NCI-H510A (cell line): Measurements from ENCODE around the gene SFT2D1.

Experiments used
- DNase-seq: peaks from one replicate; lab custom pipeline; 2025; lab: John Stamatoyannopoulos, UW

SFT2D1 gene

DNA sequence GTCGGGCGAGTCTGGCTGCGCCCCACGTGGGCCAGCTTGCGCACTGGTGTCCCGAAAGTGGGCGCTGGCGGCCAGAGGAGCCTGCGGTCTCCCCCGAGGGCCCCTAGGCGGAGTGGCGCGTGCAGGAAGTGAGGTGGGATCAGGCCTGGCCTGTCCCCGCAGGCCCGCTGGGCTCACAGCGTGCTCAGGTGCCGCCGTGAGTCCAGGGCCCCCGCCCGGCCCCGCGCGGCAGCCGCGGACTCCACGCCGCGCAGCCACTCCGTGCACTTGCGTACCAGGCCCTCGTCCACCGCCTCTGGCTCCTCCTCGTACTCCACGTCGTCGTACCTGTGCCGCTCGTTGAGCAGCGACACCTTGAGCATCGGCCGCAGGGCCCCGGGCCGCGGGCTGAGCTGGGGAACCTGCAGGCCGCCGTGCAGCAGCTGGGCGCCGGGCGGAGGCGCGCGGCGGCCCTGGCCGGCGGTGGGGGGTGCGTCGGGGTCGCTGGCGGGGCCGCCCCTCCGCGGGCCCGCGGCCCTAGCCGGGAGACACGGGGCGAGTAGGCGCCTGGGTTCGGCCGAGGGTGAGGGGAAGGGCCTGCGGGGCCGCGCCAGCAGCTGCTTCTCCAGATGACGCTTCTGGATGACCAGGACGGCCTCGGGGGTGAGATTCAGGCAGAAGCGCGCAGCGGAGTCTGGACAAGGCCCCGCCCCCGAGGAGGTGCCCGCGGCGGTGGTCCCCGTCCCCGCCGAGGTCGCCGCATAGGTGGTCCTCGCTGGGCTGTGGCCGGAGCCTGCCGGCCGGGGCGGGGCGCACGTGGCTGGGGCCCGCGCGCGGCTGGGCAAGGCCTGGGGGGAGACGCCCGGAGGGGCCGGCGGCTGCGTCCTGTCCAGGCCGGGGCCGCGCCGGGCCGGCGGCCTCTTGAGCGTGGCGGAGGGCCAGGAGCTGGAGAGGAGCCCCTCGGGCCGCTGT is 35.0 kb downstream of the SFT2D1 start:
- DNase-seq = no peak

DNA sequence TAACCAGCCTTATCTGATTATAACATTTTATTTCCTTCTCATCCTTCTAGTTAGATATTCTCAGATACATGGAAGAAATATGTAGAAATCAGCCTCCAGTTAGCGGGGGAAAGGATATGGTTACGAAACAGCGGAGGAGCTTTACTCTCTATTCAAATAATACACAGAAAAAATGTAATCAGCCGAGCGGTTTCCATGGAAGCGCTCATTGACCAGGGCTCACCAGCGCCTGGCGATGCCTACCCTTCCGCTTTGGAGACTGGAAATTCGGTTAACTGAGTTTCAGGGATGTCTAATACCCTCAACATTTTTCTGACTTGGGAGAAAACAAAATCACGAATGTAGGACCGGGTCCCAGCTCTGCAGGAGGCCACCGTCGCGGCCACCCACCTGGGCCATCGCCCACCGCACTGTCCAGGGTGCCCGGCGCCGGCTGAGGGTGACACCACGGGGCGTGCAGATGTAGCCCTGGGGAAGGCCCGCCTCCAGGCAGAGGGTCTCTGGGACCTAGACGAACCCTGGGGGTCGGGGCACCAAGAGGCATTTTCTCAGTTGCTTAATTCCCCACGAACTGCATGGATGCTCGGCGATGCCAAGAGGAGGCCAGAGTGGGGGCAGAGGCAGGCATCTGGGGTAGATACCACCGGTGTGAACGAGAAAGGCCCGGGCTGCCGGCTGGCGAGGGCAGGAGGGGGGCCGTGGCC is 35.8 kb downstream of the SFT2D1 start:
- no peak for DNase-seq

DNA sequence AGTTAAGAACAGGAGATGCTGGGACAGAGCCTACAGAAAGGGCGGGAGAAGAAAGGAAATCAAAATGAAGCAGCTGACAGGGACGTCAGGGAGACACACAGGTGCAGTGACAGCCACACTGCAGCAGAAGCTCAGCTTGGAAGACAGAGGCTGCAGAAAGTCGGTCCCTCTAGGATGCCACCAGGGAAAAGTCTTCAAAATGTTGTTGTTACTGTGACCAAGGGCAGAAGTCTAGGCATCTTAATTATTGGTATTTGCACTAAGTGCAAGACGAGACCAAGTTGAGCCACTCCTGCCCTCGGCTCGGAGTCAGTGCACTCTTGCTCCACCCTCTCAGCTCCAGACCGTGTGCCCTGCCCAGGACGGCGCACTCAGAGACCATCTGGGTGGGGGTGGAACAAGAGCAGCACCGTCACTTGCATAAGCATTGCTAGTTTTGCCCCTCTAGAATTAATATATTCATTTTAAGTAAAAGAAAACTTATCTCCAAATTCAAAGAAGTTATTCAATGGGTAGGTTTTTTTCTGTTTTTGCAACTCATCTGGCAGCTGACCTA is 36.7 kb downstream of the SFT2D1 start:
- DNase-seq = no peak

DNA sequence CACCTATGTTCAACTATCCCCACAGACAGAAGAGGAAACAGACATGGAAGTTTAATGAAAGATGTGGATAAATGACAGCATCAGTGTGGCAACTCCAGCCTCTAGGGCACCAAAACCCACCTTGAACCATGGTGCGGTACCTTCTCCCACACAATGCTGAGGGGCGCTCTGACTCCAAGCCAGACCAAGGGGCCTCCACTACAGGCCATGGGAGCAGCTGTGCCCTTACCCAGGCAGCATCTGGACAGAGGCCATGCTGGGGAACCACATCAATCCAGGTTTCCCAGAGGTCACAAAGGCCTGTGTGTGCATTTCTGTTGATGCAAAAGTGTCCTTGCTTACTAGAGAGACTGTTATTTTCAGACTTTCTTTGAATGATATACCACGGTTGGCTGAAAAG is 38.2 kb downstream of the SFT2D1 start:
- DNase-seq = no peak

DNA sequence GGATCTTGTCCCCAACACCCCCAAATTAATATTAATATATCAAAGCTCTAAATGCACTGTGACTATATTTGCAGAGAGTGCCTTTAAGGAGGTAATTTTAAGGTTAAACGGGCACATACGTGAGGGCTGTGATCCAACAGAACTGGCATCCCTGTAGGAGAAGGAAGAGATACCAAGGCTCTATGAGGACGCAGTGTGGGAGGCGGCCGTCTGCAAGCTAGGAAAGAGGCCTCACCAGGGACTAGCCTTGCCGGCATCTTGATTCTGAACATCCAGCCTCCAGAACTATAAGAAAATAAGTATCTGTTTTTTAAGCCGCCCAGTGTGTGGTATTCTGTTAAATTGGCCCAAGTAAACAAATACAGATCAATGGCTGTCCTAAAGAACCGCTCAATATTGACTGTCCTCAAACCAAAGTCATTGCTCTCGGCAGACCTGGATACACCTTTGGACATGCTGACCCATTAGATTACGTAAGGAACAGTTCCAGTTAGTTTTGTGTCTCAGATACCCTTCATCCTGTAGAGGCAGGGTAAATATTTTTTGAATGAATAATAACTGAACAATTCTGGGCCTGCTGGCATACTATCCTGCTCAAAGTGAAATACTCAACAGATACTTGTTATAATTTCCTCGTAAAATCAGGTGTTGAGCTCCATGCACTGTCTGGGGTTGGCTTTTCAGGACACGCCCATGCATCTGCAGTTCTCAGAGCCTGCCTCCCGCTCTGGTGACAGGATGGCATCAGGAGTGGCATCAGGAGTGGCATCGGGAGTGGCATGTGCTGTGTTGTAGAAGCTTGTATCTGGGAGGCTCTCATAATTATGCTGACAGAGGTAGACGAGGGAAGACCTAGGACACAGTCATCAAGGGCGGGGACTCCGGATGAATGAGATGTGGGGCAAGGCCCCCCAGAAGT is 40.5 kb downstream of the SFT2D1 start:
- no peak for DNase-seq

DNA sequence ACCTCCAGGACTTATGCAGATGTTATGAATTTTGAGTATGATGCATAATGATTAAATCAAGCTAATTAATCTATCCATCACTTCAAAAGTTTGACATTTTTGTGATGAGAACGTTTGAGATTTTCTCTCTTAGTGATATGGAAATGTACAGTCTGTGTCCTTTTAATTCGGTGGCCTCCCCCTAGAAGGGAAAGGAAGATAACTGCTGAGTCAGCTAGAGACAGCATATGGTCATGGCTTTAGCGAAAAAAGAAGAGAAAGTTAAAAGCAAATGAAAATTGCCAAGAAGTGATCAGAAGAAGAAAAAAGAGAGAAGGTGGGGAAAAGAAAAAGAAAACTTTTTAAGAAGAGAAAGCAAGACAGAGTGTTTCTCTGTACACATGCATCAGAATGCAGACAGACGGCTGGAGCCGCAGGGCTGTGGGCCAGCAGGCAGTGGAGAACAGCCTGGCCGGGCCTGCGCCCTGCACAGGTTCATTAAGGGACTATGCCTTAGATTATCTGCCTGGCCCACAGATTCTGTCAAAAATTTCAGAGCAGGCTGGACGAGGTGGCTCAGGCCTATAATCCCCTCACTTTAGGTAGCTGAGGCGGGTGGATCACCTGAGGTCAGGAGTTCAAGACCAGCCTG is 41.9 kb downstream of the SFT2D1 start:
- no peak for DNase-seq

DNA sequence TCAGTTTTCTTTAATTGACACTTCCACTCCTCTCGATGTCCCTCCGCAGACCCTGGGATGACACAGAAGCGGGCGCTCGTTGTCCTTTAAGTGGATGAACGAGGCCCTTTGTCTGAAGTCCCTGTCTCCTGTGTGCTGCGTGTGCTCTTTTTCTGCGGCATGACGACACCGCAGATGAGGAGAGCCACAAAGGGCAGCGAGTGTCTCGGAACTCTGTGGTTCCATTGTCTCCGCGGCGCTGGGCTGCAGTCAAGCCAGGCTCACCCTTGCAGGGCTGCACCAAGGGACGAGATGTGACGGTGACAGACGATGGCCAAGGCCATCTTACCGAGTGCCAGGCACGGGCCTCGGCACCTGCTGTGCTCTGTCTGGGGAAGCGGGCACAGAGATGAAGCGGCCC is 44.7 kb downstream of the SFT2D1 start:
- DNase-seq = no peak

DNA sequence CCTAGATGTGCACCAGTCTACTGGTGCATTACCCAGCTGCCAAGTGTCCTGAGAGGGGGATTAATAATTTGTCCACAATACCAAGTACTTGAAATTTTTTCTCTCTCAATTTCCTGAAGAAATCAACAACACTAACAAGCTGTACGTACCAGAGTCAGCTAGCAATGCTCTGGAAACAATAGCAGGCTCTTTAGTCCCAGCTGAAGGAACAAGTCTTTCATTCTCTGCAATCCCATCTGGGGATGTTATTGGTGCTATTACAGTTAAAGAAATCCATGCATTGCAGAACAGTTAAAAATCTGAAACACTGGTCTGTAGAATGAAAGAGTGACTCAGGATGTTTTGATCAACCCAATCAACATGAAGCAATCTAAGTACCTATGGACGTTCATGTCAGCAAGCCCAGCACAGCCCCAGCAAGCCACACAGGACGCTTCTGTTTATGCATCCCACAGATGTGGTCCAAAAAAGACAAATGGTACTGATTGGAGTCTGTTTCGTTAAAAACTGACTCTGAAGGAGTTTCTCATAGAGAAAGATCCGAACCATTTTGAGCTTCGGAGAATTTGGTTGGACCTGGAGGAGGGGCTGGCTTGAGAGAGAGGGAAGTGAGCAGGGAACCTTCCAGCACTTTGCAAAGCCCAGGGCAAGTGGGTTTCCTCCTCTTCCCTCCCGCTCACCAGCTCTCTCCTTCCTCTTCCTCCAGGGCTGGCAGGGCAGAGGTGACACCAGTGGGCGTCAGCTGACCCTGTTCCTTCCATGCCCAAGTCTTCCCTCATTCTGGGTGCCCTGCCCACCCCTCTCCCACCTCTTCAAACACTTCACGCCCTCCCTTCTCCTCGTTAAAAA is 46.1 kb downstream of the SFT2D1 start:
- DNase-seq = no peak

DNA sequence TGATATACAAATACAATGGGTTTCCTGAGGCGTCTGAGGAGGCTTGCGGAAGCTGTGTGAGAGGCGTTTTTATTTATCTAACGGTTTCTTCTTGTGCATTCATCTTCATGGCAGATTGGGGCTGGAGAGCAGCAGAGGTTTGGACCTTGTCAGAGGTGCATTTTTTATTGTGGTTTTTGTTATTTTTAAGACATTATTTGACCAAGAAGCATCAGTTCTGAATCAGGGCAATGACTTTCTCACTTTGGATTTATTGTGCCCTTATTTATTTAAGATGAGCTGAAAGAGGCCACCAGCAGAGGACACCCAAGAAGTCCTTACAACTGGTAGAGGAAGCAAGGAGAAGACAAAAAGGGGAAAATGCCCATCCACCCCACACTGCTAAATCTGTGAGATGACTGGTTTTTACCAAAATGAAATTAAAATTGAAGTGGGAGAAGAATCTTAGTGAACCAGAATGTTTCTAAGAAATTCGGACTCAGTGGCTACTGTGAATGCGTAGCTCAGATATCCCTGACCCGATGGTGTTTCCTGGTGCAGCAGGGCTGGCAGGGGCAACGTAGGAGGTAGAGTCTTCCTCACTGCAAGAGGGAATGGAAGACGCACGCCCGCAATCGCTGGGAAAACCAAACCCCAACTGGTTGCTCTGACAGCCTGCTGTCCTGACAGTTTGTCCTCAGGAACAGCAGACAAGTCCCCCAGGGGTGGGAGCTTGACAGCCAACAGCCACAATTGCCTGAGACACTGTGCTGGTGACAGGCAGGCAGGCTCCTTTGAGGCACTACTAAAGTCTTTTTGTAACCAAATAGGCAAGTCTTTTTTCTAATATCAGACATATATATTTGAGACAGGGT is 48.4 kb downstream of the SFT2D1 start:
- no peak for DNase-seq

DNA sequence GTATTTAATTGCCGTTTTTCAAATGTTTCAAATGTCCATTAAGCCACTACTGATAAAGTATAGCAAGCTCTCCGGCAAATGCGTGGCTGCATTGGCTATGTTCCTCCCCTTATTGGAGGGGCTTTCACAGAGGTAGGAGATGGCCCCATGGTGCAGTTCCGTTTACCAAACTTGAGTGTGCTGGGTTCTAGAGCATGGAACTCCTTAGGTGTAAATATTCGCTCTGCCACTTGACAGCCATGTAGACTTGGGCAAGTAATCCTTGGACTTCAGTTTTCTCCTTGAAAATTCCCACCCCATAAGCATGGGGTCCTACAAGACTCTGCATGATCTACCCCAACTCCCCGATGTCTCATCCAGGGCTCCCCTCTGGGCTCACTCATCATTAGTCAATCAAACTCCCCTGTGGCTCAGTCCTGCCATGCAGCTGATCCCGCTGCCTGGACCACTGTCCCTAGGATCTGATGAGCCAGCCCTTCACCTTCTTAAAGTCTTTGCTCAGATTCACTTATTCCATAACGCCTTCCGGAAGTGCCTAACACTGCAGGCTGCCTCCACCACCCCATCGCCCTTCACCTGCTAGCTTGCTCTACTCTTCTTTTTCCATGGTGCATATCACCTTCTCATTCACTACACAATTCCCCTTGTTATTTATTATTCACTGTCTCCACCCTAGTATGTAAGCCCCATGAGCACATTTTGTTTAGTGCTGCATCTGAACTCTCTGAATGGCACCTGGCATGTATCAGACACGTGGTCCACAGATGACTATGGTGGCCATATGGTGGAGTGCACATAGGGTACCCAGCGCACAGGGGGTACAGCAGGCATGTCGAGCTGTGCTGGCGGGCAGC is 52.9 kb downstream of the SFT2D1 start:
- DNase-seq = no peak

DNA sequence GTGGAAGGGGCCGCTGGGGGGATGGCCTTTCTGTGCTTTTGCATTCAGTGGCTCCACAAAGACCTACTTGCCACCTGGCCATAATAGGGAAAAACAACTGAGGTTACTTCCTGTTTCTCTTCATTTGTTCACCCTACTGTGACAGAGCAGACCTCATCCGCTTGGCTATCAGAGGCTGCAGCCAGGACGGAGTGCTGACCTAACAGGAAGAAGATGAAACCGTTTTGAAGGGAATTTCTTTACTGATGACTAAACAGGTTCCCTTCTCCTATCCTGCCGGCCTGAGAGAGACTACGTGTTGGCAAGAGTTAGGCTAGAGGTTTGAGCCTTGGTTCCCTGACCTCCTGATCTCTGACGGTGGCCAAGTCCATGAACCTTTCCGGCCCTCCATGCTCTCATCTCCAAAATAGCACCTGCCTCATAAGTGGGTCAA is 55.5 kb downstream of the SFT2D1 start:
- DNase-seq = no peak

DNA sequence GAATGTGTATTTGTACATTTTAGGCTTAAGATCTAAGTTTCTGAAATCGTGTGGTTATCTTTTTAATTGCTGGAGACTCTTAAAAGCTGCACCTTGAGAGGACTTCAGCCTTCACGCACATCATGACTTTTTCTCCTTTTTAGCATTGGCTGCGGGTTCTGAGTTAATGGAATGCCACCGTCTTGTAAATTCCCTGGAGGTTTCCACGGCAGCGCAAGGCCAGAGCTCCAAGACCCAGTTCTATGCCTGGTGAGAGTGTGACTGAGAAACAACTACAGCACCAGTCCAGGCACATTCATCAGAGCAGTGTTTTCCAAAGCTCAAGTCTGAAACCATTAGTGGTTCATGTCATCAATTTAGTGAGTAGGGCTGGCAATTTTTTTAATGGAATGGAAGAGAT is 57.1 kb downstream of the SFT2D1 start:
- no peak for DNase-seq

DNA sequence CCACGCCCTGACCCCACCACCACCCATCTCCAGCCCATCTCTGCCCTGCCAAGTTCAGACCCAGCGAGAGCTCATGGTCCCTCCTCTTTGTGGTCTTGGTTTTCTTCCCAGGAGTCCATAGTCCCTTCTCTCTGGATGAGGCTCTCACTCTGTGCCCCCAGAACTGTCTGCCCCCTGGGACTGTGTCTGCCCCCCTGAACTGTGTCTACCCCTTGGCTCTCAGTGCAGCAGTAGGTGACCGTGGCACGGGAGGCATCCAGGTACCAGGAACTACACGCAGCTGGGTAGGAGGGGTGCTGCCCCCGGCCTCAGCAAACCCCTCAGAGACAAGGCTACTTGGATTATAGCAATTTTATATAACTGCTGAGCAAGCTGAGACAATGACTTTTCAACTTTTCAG is 57.7 kb downstream of the SFT2D1 start:
- DNase-seq = no peak

DNA sequence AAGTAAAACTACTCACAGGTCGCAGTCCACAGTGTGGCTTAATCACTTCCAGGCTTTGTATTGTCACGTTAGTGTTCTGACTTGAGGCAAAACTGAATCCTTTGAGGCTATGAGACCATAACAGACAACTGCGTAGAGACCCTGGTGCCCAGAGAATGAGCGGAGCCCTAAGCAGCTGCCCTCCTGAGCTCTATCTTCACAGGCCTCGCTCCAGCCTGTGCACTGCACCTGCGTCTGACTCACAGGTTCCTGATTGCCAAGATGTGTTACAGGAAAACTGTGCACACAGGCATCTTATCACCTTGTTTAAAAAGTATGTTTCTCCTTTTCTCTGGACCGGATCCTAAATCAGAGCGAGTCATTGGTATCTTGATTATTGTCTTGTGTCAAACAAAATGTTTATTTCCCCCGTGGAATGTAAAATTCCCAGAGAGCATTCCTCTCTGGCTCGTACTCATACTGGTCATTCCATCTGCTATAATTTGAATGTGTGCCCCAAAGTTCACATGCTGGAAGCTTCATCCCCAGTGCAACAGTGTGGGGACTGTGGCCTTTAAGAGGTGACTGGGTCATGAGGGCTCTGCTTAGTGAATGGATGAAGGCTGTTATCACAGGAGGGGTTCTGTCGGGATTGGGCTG is 59.8 kb downstream of the SFT2D1 start:
- no peak for DNase-seq

DNA sequence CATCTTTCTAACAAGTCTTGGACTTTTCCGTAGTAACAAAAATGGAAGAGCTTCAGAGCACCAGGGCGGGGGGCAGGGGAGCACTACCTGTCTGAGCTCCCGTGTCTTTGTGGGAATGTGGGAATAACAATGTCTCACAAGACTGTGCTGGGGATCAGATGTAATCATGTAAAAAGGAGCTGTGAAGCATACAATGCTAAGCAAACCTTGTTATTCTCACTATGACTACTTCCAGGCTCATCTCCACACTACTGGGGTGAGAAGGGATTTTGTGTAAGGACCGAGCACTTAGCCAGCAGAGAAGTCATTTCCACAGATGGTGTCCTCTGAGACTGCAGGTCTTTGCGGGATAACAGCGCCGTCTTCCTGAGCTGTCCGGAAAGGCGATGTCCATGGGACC is 61.2 kb downstream of the SFT2D1 start:
- no peak for DNase-seq

DNA sequence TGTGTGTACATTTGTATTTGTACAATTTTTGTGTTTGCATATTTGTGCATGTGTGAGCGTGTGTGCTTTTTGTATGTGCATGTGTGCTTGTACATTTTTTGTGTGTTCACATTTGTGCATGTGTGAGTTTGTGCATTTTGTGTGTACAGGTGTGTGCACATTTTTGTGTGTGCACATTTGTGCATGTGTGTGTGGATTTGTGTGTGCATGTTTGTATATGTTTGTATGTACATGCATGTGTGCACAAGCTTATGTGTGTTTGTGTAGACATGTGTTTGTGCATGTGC is 63.0 kb downstream of the SFT2D1 start:
- no peak for DNase-seq

DNA sequence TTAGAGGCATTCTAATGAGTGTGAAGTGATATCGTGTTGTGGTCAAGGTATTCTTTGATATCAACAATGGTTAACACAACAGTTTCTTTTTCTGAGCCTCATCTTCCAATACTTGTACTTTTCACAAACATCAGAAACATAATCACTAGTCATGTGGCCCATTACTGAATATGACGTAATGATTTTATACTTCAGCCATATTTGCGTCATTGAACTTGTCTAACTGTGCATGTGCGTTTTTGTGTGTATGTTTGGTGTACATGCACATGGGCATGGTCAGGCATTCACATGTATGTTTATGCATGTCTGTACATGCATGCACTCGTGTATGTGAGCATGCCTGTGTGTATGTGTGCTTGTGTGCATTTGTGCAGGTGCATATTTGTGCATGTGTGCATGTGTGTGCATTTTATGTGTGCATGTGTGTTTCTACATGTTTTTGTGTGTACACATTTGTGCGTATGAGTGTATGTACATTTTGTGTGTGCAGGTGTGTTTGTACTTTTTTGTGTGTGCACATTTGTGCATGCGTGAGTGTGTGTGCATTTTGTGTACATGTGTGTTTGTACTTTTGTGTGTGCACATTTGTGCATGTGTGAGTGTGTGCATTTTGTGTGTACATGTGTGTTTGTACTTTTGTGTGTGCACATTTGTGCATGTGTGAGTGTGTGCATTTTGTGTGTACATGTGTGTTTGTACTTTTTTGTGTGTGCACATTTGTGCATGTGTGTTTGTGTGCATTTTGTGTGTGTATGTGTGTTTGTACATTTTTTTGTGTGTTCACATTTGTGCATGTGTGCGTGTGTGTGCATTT is 63.6 kb downstream of the SFT2D1 start:
- no peak for DNase-seq
